ENCODE measurements around the gene BIK.
"Not testable (repeated sequence)": the region's sequence is repeated elsewhere in the genome, so short reads cannot be mapped to it uniquely, and the experiment has no call there.

BIK gene

GRCh38 chr22:43104950-43105349 lies 5.6 kb upstream of the BIK start:
- not testable (repeated sequence) for DNase-seq (ENCODE audit: low read depth)

- DNase-seq (ENCODE audit: low read depth): no peak
Measured at GRCh38 chr22:43106302-43106701, 4.2 kb upstream of the BIK start.

GRCh38 chr22:43109511-43109910 lies 1.0 kb upstream of the BIK start:
- no peak for DNase-seq (ENCODE audit: low read depth)

- DNase-seq (ENCODE audit: low read depth): no peak
Measured at GRCh38 chr22:43109921-43110443, 568 bp upstream of the BIK start.

- peak; percentile 22 for DNase-seq (ENCODE audit: low read depth)
Measured at GRCh38 chr22:43110927-43111623, 525 bp downstream of the BIK start.

- DNase-seq (ENCODE audit: low read depth): no peak
Measured at GRCh38 chr22:43113526-43114251, 3.1 kb downstream of the BIK start.

GRCh38 chr22:43114958-43115357 lies 4.4 kb downstream of the BIK start:
- no peak for DNase-seq (ENCODE audit: low read depth)

- no peak for DNase-seq (ENCODE audit: low read depth)
Measured at GRCh38 chr22:43116932-43117331, 6.4 kb downstream of the BIK start.

GRCh38 chr22:43118024-43118849 lies 7.7 kb downstream of the BIK start:
- DNase-seq (ENCODE audit: low read depth): no peak

GRCh38 chr22:43118953-43119458 lies 8.5 kb downstream of the BIK start:
- no peak for DNase-seq (ENCODE audit: low read depth)

GRCh38 chr22:43126501-43127165 lies 16.1 kb downstream of the BIK start:
- DNase-seq (ENCODE audit: low read depth): no peak

- no peak for DNase-seq (ENCODE audit: low read depth)
Measured at GRCh38 chr22:43127166-43127908, 16.8 kb downstream of the BIK start.

- no peak for DNase-seq (ENCODE audit: low read depth)
Measured at GRCh38 chr22:43128116-43128515, 17.6 kb downstream of the BIK start.

- no peak for DNase-seq (ENCODE audit: low read depth)
Measured at GRCh38 chr22:43128928-43129424, 18.4 kb downstream of the BIK start.

GRCh38 chr22:43129426-43130425 lies 19.2 kb downstream of the BIK start:
- no peak for DNase-seq (ENCODE audit: low read depth)

- DNase-seq (ENCODE audit: low read depth): no peak
Measured at GRCh38 chr22:43131773-43132501, 21.4 kb downstream of the BIK start.

GRCh38 chr22:43133401-43133800 lies 22.9 kb downstream of the BIK start:
- no peak for DNase-seq (ENCODE audit: low read depth)

GRCh38 chr22:43134553-43134952 lies 24.0 kb downstream of the BIK start:
- no peak for DNase-seq (ENCODE audit: low read depth)

- DNase-seq (ENCODE audit: low read depth): no peak
Measured at GRCh38 chr22:43135565-43135964, 25.0 kb downstream of the BIK start.
